GM23338 (cell line): ENCODE measurements around the gene FICD. TPM values are rescaled to one million over a fixed set of nuclear protein-coding genes. Genes with fewer than 3 reads are reported as not detected.
"Not testable (repeated sequence)": the region's sequence is repeated elsewhere in the genome, so short reads cannot be mapped to it uniquely, and the experiment has no call there.

ENCODE experiments used
- ATAC-seq: fragments of 200-7000 bp; cut with Tn5 transposase; 3 replicates; pipeline ENCODE4 v1.9.1; 2020
- DNase-seq: peaks from one replicate; pipeline ENCODE4 v3.0.0-alpha.2; 2015; ENCODE audit warnings: low spot score
- H2AFZ ChIP-seq: fragments of 200-600 bp; sonication (generic); 2 replicates; pipeline ENCODE4 v1.8.0; 2016; ENCODE audit warnings: antibody characterized with exemption, mild to moderate bottlenecking, moderate library complexity
- H3F3A ChIP-seq: fragments of 200-600 bp; sonication (generic); replicated peaks from 2 replicates; pipeline ENCODE4 v1.8.0; 2017; ENCODE audit warnings: antibody characterized with exemption, mixed run types, low read depth
- H3K27ac ChIP-seq: fragments of 200-600 bp; sonication (generic); 2 replicates; pipeline ENCODE4 v1.6.1; 2016; ENCODE audit warnings: low read depth
- H3K27me3 ChIP-seq: fragments of 200-600 bp; sonication (generic); 2 replicates; pipeline ENCODE4 v1.8.0; 2016; ENCODE audit warnings: mild to moderate bottlenecking, mixed run types, moderate library complexity; ENCODE audit not compliant: insufficient read depth
- H3K36me3 ChIP-seq: fragments of 200-600 bp; sonication (generic); 2 replicates; pipeline ENCODE4 v1.8.0; 2016; ENCODE audit warnings: mild to moderate bottlenecking; ENCODE audit not compliant: insufficient read depth
- H3K4me1 ChIP-seq: fragments of 200-600 bp; sonication (generic); 2 replicates; pipeline ENCODE4 v1.8.0; 2016; ENCODE audit warnings: mild to moderate bottlenecking, moderate library complexity; ENCODE audit not compliant: insufficient read depth
- H3K4me2 ChIP-seq: fragments of 200-600 bp; sonication (generic); 2 replicates; pipeline ENCODE4 v1.7.1; 2017; ENCODE audit warnings: mixed run types
- H3K4me3 ChIP-seq: fragments of 200-600 bp; sonication (generic); 2 replicates; pipeline ENCODE4 v1.6.1; 2016; ENCODE audit warnings: mixed run types
- H3K79me2 ChIP-seq: fragments of 200-600 bp; sonication (generic); replicated peaks from 2 replicates; pipeline ENCODE4 v1.8.0; 2017; ENCODE audit warnings: mild to moderate bottlenecking; ENCODE audit not compliant: insufficient read depth
- H3K9me2 ChIP-seq: fragments of 200-600 bp; sonication (generic); 2 replicates; pipeline ENCODE4 v1.8.0; 2017; ENCODE audit not compliant: insufficient read depth
- H4K20me1 ChIP-seq: fragments of 200-600 bp; sonication (generic); replicated peaks from 2 replicates; pipeline ENCODE4 v1.8.0; 2017; ENCODE audit warnings: mild to moderate bottlenecking; ENCODE audit not compliant: insufficient read depth
- H3K27ac Mint-ChIP-seq: 2 replicates; pipeline ENCODE4 v1.8.0; 2020; ENCODE audit warnings: inconsistent platforms, mild to moderate bottlenecking, moderate library complexity, mixed read lengths
- H3K27me3 Mint-ChIP-seq: 3 replicates; pipeline ENCODE4 v1.8.0; 2022; ENCODE audit warnings: low read depth, mild to moderate bottlenecking, moderate library complexity, mixed read lengths, inconsistent platforms; ENCODE audit not compliant: insufficient read depth, poor library complexity
- H3K36me3 Mint-ChIP-seq: 3 replicates; pipeline ENCODE4 v1.8.0; 2021; ENCODE audit warnings: low read depth, mild to moderate bottlenecking, inconsistent platforms, moderate library complexity, mixed read lengths
- H3K4me1 Mint-ChIP-seq: 3 replicates; pipeline ENCODE4 v1.8.0; 2020; ENCODE audit warnings: mild to moderate bottlenecking, inconsistent platforms, mixed read lengths
- H3K4me3 Mint-ChIP-seq: 3 replicates; pipeline ENCODE4 v1.8.0; 2021; ENCODE audit warnings: moderate library complexity, mild to moderate bottlenecking, inconsistent platforms, mixed read lengths
- H3K9me3 Mint-ChIP-seq: 3 replicates; pipeline ENCODE4 v1.8.0; 2020; ENCODE audit warnings: moderate library complexity, mild to moderate bottlenecking, inconsistent platforms, mixed read lengths
- CREB1 ChIP-seq: fragments of 250-450 bp; sonication (Bioruptor Pico); IDR thresholded peaks from 2 replicates; pipeline ENCODE4 v1.5.0; 2020; ENCODE audit warnings: low read depth, mild to moderate bottlenecking, moderate library complexity
- EZH2 ChIP-seq: fragments of 200-600 bp; sonication (generic); IDR thresholded peaks from one replicate; pipeline ENCODE4 v1.8.0; 2017; ENCODE audit warnings: antibody characterized with exemption, mild to moderate bottlenecking, low read depth; ENCODE audit not compliant: unreplicated experiment
- EZH2phosphoT487 ChIP-seq: fragments of 200-600 bp; sonication (generic); IDR thresholded peaks from one replicate; pipeline ENCODE4 v1.8.1; 2018; ENCODE audit warnings: antibody characterized with exemption; ENCODE audit not compliant: unreplicated experiment
- JUNB ChIP-seq: IDR thresholded peaks from one replicate; pipeline ENCODE4 v1.6.1; 2016; ENCODE audit warnings: antibody characterized with exemption; ENCODE audit not compliant: unreplicated experiment
- NANOG ChIP-seq: IDR thresholded peaks from 2 replicates; pipeline ENCODE4 v1.6.1; 2016; ENCODE audit warnings: antibody characterized with exemption, borderline replicate concordance
- POLR2AphosphoS5 ChIP-seq: IDR thresholded peaks from 2 replicates; pipeline ENCODE4 v1.6.1; 2016; ENCODE audit warnings: antibody characterized with exemption, low read depth
- STAT1 ChIP-seq: IDR thresholded peaks from one replicate; pipeline ENCODE4 v1.6.1; 2016; ENCODE audit warnings: antibody characterized with exemption; ENCODE audit not compliant: unreplicated experiment
- ZNF114 ChIP-seq: fragments of 250-450 bp; sonication (Bioruptor Pico); IDR thresholded peaks from 2 replicates; pipeline ENCODE4 v1.5.0; 2020; ENCODE audit warnings: mild to moderate bottlenecking, moderate library complexity
- ZNF331 ChIP-seq: fragments of 250-450 bp; sonication (Bioruptor Pico); IDR thresholded peaks from 2 replicates; pipeline ENCODE4 v1.5.0; 2020; ENCODE audit warnings: low read depth, mild to moderate bottlenecking, moderate library complexity
- polyA plus RNA-seq: library from polyadenylated mRNA; unstranded; fragments of >200 nt; fragmentation: Nextera tagmentation; extraction: Ambion mirVana; gene quantifications from 2 replicates; pipeline ENCODE4 v1.2.1, GENCODE V29; 2016
- total RNA-seq: library from RNA; depleted of rRNA; stranded (reverse); fragments of >200 nt; shearing (Covaris generic); gene quantifications from 2 replicates; pipeline ENCODE4 v1.2.3, GENCODE V29; 2014
- TF ChIP-seq, protein P1 (sequence below): IDR thresholded peaks from 2 replicates; pipeline ENCODE4 v1.6.1; 2016; ENCODE audit warnings: antibody characterized with exemption
- TF ChIP-seq, protein P2 (sequence below): IDR thresholded peaks from one replicate; pipeline ENCODE4 v1.6.1; 2018; ENCODE audit warnings: antibody characterized with exemption; ENCODE audit not compliant: unreplicated experiment
- TF ChIP-seq, protein P3 (sequence below), 2 experiments: fragments of 200-600 bp in 1 of 2; sonication (generic) in 1 of 2; conservative IDR thresholded peaks; 2 replicates each; pipeline versions ENCODE4 v1.5.1 to v1.6.1; 2016 to 2017; ENCODE audit warnings: antibody characterized with exemption in 2 of 2, low read depth in 2 of 2, mild to moderate bottlenecking in 2 of 2, moderate library complexity in 1 of 2

The FICD gene
- total and polyA plus RNA-seq, 2 experiments from 2014 or later = 4.9 to 5.3 TPM

DNA sequence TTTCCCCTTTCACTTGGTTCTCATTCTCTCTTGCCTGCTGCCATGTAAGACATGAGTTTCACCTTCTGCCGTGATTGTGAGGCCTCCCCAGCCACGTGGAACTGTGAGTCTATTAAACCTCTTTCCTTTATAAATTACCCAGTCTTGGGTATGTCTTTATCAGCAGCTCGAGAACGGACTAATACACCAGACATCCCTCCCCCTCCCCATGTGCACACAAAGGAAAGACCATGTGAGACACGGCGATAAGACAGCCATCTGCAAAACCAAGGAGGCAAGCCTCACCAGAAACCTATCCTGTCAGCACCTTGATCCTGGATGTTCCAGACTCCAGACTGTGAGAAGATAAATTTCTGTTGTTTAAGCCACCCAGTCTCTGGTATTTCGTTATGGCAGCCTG is 29.7 kb upstream of the FICD start:
- not testable (repeated sequence) for DNase-seq, H3K36me3 ChIP-seq, H3K9me2 ChIP-seq, H3K27ac ChIP-seq, H3K36me3 Mint-ChIP-seq, H4K20me1 ChIP-seq, H3K4me2 ChIP-seq, H3K27me3 Mint-ChIP-seq, H3K79me2 ChIP-seq, H3K27ac Mint-ChIP-seq, H2AFZ ChIP-seq, ATAC-seq, H3F3A ChIP-seq, H3K4me3 Mint-ChIP-seq, H3K4me3 ChIP-seq, H3K4me1 ChIP-seq, H3K27me3 ChIP-seq
- Mint-ChIP-seq H3K4me1 (peaks cover 10% of the 10 kb centered on the region), H3K9me3 (peaks cover 17% of the 10 kb centered on the region)

DNA sequence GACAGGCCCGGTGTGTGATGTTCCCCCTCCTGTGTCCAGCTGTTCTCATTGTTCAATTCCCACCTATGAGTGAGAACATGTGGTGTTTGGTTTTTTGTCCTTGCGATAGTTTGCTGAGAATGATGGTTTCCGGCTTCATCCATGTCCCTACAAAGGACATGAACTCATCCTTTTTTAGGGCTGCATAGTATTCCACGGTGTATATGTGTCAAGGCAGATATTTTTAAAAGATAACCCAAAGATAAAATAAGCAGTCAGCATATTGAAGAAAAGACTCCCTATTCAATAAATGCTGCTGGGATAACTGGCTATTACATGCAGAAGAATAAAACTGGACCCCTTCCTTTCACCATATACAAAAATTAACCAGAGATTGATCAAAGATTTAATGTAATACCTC is 28.0 kb upstream of the FICD start:
- not testable (repeated sequence) for H3K4me1 ChIP-seq, H3K36me3 ChIP-seq, H4K20me1 ChIP-seq, H3K27ac Mint-ChIP-seq, H3K4me3 Mint-ChIP-seq, ATAC-seq, H3K4me2 ChIP-seq, H3K27ac ChIP-seq, H3K79me2 ChIP-seq, H3K36me3 Mint-ChIP-seq, H3K27me3 Mint-ChIP-seq, H3K4me3 ChIP-seq, H3K9me2 ChIP-seq, DNase-seq, H2AFZ ChIP-seq, H3F3A ChIP-seq, H3K27me3 ChIP-seq
- peaks cover 17% of the 10 kb centered on the region for H3K9me3 Mint-ChIP-seq
- H3K4me1 Mint-ChIP-seq = peaks cover 10% of the 10 kb centered on the region

DNA sequence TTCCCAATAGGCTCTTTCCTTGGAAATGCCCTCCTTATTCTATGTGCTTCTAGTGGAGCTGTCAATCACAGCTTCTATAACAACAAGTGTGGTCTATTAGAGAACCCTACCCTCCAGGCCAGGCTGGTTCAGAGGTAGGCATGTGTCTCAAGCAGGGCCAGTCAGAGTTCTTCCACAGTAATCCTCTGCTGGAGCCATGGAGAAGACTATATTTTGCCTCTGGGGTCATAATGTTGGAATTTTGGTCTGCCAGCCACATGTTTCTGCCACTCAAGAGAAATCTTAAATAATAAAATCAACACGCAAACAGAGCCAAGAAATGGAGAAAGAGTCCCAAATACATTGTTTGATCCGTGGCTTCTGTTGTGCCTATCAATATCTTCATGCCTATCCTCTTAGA is 23.8 kb upstream of the FICD start:
- Mint-ChIP-seq H3K4me1 (no peaks in the 10 kb centered on the region), H3K36me3 (peaks cover 2% of the 10 kb centered on the region; the same call in 1 of the 3 replicates), H3K27me3 (no peaks in the 10 kb centered on the region)
- TF ChIP-seq JUNB (no peak), STAT1 (no peak), EZH2 (no peak), CREB1 (CRISPR knock-in tag) (no peak), EZH2phosphoT487 (no peak), ZNF114 (CRISPR knock-in tag) (no peak), POLR2AphosphoS5 (no peak), ZNF331 (CRISPR knock-in tag) (no peak), NANOG (no peak)
- TF ChIP-seq, protein P1, sequence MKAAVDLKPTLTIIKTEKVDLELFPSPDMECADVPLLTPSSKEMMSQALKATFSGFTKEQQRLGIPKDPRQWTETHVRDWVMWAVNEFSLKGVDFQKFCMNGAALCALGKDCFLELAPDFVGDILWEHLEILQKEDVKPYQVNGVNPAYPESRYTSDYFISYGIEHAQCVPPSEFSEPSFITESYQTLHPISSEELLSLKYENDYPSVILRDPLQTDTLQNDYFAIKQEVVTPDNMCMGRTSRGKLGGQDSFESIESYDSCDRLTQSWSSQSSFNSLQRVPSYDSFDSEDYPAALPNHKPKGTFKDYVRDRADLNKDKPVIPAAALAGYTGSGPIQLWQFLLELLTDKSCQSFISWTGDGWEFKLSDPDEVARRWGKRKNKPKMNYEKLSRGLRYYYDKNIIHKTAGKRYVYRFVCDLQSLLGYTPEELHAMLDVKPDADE = no peak
- TF ChIP-seq, protein P2, sequence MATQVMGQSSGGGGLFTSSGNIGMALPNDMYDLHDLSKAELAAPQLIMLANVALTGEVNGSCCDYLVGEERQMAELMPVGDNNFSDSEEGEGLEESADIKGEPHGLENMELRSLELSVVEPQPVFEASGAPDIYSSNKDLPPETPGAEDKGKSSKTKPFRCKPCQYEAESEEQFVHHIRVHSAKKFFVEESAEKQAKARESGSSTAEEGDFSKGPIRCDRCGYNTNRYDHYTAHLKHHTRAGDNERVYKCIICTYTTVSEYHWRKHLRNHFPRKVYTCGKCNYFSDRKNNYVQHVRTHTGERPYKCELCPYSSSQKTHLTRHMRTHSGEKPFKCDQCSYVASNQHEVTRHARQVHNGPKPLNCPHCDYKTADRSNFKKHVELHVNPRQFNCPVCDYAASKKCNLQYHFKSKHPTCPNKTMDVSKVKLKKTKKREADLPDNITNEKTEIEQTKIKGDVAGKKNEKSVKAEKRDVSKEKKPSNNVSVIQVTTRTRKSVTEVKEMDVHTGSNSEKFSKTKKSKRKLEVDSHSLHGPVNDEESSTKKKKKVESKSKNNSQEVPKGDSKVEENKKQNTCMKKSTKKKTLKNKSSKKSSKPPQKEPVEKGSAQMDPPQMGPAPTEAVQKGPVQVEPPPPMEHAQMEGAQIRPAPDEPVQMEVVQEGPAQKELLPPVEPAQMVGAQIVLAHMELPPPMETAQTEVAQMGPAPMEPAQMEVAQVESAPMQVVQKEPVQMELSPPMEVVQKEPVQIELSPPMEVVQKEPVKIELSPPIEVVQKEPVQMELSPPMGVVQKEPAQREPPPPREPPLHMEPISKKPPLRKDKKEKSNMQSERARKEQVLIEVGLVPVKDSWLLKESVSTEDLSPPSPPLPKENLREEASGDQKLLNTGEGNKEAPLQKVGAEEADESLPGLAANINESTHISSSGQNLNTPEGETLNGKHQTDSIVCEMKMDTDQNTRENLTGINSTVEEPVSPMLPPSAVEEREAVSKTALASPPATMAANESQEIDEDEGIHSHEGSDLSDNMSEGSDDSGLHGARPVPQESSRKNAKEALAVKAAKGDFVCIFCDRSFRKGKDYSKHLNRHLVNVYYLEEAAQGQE = no peak
- TF ChIP-seq, protein P3, sequence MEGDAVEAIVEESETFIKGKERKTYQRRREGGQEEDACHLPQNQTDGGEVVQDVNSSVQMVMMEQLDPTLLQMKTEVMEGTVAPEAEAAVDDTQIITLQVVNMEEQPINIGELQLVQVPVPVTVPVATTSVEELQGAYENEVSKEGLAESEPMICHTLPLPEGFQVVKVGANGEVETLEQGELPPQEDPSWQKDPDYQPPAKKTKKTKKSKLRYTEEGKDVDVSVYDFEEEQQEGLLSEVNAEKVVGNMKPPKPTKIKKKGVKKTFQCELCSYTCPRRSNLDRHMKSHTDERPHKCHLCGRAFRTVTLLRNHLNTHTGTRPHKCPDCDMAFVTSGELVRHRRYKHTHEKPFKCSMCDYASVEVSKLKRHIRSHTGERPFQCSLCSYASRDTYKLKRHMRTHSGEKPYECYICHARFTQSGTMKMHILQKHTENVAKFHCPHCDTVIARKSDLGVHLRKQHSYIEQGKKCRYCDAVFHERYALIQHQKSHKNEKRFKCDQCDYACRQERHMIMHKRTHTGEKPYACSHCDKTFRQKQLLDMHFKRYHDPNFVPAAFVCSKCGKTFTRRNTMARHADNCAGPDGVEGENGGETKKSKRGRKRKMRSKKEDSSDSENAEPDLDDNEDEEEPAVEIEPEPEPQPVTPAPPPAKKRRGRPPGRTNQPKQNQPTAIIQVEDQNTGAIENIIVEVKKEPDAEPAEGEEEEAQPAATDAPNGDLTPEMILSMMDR (conservative IDR thresholded peaks at IDR 0.05; ENCODE audit: low read depth in 2 of 2) = no peak

More for the DNA sequence above, 23.8 kb upstream of the FICD start:
- no peak for DNase-seq
- no peak overlapping the region for H3K4me3 Mint-ChIP-seq
- Histone ChIP-seq H3K4me2 (no peak overlapping the region), H2AFZ (no peak overlapping the region), H3F3A (no peaks in the 10 kb centered on the region), H3K4me3 (no peak overlapping the region), H3K27ac (no peak overlapping the region), H4K20me1 (no peaks in the 10 kb centered on the region), H3K4me1 (no peaks in the 10 kb centered on the region), H3K36me3 (no peaks in the 10 kb centered on the region), H3K79me2 (no peaks in the 10 kb centered on the region), H3K27me3 (no peaks in the 10 kb centered on the region), H3K9me2 (no peaks in the 10 kb centered on the region; the same call in 1 of the 2 replicates)
- no peak for ATAC-seq
- H3K27ac Mint-ChIP-seq = no peak overlapping the region
- peaks cover 17% of the 10 kb centered on the region for H3K9me3 Mint-ChIP-seq
